ENCODE data around the gene ZBTB40.

DNA sequence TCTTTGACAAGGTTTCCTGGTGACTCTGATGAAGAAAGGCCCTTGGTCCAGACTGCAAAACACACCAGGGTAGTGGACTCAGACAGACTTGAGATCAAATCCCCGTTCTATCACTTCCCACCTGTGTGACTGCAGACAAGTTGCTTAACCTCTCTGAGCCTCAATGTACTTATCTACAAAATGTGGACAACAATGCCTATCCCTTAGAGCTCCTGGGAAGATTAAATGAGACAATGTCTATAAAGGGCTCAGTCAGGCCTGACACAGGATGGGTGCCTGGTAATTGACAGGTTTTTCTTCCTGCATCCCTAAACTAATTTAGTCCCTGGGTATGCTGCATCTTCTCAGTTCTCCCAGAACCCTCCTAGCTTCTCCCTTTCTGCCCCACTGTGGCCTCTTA is 37.9 kb upstream of the ZBTB40 start:
- TF ChIP-seq, protein P1, sequence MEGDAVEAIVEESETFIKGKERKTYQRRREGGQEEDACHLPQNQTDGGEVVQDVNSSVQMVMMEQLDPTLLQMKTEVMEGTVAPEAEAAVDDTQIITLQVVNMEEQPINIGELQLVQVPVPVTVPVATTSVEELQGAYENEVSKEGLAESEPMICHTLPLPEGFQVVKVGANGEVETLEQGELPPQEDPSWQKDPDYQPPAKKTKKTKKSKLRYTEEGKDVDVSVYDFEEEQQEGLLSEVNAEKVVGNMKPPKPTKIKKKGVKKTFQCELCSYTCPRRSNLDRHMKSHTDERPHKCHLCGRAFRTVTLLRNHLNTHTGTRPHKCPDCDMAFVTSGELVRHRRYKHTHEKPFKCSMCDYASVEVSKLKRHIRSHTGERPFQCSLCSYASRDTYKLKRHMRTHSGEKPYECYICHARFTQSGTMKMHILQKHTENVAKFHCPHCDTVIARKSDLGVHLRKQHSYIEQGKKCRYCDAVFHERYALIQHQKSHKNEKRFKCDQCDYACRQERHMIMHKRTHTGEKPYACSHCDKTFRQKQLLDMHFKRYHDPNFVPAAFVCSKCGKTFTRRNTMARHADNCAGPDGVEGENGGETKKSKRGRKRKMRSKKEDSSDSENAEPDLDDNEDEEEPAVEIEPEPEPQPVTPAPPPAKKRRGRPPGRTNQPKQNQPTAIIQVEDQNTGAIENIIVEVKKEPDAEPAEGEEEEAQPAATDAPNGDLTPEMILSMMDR (IDR thresholded peaks at IDR 0.05): no peak
- TF ChIP-seq, protein P2, sequence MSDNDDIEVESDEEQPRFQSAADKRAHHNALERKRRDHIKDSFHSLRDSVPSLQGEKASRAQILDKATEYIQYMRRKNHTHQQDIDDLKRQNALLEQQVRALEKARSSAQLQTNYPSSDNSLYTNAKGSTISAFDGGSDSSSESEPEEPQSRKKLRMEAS (IDR thresholded peaks at IDR 0.05; ENCODE audit: low read depth): no peak
- TF ChIP-seq POLR2AphosphoS5 (IDR thresholded peaks at IDR 0.05; ENCODE audit: low read depth, low read length) (no peak), RFX5 (IDR thresholded peaks at IDR 0.05; ENCODE audit: low read length) (no peak), FOXJ3 (CRISPR knock-in tag; IDR thresholded peaks at IDR 0.05) (no peak), TEAD4 (IDR thresholded peaks at IDR 0.05; ENCODE audit: borderline replicate concordance, insufficient read depth) (no peak), JUND (IDR thresholded peaks at IDR 0.05) (no peak), FOSL2 (IDR thresholded peaks at IDR 0.05; ENCODE audit: borderline replicate concordance, low read depth) (no peak)
